Measurements from ENCODE around the gene ISG15.
"Not testable (repeated sequence)": the region's sequence is repeated elsewhere in the genome, so short reads cannot be mapped to it uniquely, and the experiment has no call there.

The ISG15 gene

DNA sequence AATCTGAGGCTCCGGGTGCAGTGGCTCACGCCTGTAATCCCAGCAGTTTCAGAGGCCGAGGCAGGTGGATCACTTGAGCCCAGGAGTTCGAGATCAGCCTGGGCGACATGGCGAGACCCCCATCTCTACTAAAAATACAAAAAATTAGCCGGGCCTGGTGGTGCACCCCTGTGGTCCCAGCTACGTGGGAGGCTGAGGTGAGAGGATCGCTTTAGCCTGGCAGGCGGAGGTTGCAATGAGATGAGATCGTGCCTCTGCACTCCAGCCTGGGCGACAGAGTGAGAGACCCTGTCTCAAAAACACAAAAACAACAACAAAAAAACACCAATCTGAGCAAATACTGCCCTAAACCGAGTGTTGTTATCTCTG lies 577 bp upstream of the ISG15 start:
- not testable (repeated sequence) for DNase-seq (ENCODE audit: low spot score)

DNA sequence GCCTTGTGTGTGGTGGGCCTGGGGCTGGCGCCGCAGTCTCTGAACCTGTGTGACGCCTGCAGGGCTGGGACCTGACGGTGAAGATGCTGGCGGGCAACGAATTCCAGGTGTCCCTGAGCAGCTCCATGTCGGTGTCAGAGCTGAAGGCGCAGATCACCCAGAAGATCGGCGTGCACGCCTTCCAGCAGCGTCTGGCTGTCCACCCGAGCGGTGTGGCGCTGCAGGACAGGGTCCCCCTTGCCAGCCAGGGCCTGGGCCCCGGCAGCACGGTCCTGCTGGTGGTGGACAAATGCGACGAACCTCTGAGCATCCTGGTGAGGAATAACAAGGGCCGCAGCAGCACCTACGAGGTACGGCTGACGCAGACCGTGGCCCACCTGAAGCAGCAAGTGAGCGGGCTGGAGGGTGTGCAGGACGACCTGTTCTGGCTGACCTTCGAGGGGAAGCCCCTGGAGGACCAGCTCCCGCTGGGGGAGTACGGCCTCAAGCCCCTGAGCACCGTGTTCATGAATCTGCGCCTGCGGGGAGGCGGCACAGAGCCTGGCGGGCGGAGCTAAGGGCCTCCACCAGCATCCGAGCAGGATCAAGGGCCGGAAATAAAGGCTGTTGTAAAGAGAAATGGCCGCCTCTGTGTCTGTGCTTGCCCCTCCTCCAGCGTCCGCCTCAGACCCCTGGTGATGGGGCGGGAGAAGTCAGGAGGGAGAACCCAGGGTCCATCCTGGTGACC lies 788 bp downstream of the ISG15 start:
- no peak for DNase-seq (ENCODE audit: low spot score)

DNA sequence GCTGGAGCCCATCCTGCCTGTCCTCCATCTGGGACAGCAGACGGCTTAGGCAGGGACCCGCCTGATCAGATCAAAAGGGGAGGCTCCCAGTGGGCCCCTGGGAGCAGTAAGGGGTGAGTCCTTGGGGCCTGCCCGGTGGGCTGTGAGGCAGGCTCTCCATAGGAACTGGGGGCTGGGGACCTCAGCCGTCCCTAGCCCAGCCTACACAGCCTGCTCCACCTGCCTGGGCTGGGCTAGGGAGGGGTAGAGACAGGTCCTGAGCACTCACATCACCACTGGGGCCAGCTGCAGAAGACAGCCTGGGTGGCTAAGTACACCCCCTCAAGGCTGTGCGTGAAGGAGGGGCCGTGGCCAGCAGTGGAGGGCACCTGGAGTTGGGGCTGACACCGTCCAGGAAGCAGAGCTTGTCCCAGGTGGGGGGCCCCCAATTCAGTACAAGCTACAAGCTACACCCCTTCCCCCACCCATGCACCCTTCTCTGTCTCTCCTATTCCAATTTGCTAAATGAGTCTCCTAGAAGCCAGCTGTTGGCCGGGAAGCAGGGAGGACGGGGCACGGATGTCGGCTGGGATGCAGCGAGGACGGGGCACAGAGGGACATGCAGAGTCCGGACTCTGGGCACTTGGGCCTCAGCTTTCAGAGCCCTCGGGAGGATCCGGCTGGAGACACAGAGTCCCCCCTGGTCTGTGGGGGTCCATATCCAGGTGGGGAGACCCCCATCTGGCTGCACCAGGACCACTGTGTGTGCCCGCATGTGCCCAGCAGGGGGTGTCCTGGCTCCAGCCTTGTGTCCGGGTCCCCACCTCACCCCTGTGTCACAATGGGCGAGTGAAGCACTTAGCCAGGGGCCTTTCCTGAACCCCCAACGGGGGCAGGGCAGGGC lies 1.7 kb downstream of the ISG15 start:
- DNase-seq (ENCODE audit: low spot score), result no peak

DNA sequence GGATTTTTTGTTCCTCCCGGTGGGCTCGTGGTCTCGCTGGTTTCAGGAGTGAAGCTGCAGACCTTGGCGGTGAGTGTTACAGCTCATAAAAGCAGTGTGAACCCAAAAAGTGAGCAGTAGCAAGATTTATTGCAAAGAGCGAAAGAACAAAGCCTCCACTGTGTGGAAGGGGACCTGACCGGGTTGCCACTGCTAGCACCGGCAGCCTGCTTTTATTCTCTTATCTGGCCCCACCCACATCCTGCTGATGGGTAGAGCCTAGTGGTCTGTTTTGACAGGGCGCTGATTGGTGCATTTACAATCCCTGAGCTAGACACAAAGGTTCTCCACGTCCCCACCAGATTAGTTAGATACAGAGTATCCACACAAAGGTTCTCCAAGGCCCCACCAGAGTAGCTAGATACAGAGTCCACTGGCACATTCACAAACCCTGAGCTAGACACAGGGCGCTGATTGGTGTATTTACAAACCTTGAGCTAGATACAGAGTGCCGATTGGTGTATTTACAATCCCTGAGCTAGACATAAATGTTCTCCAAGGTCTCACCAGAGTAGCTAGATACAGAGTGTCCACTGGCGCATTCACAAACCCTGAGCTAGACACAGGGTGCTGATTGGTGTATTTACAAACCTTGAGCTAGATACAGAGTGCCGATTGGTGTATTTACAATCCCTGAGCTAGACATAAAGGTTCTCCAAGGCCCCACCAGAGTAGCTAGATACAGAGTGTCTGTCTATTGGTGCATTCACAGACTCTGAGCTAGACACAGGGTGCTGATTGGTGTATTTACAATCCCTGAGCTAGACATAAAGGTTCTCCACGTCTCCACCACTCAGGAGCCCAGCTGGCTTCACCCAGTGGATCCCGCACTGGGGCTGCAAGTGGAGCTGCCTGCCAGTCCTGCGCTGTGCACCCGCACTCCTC lies 4.4 kb downstream of the ISG15 start:
- not testable (repeated sequence) for DNase-seq (ENCODE audit: low spot score)

DNA sequence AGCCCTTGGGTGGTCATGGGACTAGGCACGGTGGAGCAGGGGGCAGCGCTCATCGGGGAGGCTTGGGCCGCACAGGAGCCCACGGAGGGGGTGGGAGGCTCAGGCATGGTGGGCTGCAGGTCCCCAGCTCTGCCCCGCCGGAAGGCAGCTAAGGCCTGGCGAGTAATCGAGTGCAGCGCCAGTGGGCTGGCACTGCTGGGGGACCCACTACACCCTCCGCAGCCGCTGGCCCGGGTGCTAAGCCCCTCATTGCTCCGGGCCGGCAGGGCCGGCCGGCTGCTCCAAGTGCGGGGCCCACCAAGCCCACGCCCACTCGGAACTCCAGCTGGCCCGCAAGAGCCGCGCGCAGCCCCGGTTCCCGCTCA lies 5.0 kb downstream of the ISG15 start:
- DNase-seq (ENCODE audit: low spot score), result not testable (repeated sequence)

DNA sequence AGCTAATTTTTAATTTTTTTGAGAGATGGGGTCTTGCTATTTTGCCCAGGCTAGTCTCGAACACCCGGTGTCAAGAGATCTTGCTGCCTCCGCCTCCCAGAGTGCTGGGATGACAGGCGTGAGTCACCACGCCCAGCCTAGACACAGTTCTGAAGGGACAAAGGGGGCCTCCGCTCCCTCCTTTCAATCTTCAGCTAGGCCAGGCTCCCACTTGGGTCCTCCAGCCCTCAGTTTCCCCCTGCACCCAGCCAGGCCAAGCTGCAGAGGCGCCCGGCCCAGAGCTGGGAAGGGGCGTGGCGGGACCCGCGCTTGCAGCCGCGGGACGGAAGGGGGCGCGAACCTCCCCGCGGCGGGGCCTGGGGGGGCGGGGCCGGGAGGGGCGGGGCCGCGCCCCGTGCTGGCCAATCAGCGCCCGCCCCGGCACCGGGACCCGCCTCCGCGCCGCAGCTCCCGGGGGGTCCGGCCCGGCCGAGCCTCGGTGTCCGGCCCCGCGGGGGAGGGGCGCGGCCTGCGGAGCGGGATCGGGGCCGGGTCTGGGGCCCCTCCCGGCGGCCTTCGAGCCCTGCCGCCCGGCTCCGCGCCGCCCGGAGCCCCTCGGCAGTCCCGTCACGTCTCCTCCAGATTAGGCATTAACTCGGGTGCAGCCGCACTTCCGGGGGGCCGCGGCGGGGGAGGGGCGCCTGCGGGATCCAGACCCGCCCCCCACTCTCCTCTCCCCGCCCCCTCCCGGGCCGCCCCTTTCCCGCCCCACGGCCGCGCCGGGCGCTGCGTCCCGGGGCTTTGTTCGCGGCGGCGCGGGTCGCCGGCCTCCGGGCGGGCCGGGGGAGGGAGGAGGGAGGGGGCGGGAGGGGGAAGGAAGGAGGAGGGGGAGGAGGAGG lies 6.1 kb downstream of the ISG15 start:
- peak; percentile 80 for DNase-seq (ENCODE audit: low spot score)

DNA sequence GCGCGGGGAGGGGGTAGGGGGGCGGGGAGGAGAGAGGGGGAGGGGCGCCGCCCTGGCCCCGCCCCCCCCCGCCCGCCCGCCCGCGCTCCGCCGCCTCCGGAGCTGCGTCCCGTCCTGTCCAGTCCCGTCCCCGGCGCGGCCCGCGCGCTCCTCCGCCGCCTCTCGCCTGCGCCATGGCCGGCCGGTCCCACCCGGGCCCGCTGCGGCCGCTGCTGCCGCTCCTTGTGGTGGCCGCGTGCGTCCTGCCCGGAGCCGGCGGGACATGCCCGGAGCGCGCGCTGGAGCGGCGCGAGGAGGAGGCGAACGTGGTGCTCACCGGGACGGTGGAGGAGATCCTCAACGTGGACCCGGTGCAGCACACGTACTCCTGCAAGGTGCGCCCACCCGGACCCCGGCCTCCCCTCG lies 6.7 kb downstream of the ISG15 start, which contains the start of gene AGRN:
Gene AGRN (plus strand): TSS at position 121 of the 405 bp plus-strand sequence. CDS start 53 bp downstream, at position 174.
- DNase-seq (ENCODE audit: low spot score), result peak; percentile 24

DNA sequence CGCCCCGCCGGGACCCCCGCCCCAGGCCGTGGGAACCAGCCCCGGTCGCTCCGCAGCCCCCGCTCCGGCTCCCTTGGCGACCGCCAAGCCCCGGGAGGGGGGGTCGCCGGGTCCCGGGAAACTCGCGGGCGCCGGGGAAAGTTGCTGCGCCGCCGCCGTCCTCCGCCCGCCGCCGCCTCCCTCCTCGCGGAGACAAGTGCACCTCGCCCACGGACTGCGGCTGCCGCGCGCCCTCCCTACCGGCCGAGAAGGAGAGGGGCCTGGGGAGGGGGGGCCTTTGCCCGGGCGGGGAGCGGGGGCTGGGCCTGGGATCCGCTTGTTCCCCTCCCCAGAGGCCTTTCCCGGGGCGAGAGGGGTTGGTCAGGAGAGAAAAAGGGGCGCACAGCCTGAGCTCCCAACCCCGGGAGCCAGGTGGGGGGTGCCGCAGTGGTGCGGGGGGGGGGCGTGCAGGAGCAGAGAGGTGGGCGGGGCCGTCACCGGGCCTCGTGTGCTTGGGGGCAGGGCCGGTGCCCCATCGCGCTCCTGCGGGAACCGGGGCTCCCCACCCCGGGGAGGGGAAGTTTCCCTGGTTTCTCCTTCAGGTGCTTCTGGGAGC lies 7.2 kb downstream of the ISG15 start:
- no peak for DNase-seq (ENCODE audit: low spot score)

DNA sequence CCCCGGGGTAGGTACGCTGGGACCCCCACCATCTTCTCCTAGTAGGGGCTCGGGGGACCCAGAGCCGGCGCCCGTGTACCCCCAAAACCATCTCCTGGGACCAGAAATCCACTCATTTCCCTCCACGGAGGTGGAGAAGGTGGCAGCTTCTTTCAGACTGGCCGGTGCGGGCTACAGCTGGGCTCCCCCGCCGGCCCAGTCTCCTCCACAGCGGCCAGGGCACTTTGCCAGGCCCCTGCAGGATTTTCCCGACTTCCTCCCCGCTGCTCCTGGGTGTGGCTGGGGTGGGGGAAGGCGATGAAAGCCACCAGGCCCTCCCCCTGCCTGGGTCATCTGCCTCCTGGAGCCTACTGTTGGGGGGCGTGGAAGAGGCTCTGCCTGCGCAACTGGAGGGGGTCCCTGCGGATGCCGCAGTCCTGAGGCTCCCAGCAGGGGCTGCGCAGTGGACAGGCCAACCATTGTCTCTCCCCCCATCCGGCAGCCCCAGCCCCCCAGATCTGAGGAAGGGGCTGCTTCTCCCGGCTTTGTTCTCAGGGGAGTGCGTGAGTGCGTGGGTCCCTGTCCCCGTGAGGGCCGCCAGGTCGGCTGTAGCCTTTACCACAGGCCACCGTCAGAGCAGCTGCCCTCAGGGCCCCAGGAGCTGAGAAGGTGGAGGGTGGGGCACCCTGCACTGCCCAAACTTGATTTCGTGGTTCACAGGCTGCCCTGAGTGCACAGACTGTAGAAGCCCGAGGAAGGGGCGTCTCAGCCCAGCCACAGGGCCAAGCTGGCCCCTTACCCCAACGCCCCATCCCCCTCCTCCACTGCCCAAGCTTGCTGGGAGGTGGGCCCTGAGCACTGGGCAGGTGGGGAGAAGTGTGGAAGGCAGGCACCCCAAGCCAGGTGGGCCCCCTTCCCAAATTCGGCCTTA lies 8.0 kb downstream of the ISG15 start:
- DNase-seq (ENCODE audit: low spot score), result no peak

DNA sequence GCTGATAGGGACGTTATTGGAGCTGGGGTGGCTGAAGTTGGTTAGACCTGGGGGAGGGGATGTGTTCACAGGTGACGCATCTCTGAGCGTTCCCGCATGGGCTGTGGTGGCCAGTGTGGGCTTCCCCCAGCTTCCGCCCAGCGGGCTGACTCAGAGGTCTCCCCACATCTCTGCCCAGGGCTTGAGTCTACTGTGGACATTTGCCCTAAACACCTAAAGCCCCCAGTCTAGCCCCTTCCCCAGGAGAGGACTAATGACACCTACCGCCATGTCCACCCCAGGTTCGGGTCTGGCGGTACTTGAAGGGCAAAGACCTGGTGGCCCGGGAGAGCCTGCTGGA lies 8.6 kb downstream of the ISG15 start:
- no peak for DNase-seq (ENCODE audit: low spot score)

DNA sequence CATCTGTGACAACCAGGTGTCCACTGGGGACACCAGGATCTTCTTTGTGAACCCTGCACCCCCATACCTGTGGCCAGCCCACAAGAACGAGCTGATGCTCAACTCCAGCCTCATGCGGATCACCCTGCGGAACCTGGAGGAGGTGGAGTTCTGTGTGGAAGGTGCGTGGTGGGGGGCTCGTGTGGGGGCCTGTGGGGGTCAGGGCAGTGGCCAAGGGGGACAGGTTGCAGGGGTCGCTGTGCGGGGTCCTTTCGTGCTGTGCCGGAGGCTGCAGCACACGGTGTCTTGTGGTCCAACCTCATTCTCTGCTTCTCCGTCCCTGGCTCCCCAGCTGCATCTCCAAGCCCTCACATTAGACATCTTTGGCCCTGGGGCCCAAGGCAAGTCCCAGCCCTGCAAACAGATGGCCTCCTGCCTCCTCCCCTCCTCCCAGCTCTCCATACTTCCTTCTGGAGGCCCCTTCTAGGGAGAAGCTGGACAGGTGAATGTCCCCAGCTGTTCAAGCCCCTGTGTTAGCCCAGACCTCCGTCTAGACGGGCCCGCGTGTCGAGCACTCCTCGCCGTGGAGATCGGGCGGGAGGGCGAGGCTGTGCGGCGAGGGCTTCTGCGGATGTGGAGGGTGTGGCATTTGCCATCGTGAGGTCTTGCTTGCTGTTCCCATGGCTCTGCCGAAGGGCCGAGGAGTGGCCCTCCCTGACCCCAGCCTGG lies 9.2 kb downstream of the ISG15 start:
- no peak for DNase-seq (ENCODE audit: low spot score)

DNA sequence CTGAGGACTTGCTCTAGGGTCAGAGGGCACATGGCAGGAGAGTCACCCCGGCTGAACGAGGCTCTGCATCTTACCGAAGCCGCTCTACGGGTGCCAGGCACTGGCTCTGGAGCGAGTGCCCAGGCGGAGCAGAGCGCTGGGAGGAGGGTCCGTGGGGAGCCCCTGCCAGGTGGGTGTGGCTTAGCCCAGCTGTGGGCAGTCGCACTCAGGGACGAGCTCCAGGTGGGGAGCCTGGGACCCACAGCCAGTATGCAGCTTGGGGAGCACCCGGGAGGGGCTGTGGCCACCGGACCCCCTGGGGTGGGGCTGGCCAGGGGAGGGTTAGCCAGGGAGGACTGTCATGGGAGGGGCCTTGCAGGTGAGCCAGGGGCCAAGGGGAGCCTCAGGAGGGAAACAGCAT lies 10.4 kb downstream of the ISG15 start:
- no peak for DNase-seq (ENCODE audit: low spot score)

DNA sequence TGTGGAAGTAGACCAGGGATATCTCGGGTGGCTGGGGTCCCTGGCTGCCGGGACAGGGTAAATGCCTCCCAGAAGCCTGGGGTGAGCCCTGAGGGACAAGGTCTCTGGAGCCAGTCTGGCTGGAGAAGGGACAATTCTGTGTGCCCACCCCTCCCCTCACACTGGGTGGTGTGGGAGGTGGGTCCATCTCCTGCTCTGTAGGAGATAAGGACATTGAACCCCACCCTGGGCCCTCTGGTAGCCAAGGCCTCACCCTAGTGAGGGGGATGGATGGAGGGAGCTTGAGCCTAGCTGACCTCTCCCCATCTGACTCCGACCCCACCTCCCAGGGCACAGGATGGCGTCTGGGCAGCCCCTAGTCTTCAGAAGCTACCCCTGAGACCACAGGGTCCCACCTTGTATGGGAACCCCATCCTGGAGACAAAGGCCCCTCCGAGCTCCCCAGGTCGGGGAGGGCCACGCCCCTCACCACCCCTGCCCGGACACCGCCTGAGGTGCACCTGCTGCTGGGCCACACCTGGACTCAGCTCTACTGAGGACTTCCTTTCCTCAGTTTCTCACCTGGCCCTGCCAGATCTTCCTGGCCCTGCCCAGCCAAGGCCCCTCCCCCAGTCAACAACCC lies 11.0 kb downstream of the ISG15 start:
- peak; percentile 48 for DNase-seq (ENCODE audit: low spot score)

DNA sequence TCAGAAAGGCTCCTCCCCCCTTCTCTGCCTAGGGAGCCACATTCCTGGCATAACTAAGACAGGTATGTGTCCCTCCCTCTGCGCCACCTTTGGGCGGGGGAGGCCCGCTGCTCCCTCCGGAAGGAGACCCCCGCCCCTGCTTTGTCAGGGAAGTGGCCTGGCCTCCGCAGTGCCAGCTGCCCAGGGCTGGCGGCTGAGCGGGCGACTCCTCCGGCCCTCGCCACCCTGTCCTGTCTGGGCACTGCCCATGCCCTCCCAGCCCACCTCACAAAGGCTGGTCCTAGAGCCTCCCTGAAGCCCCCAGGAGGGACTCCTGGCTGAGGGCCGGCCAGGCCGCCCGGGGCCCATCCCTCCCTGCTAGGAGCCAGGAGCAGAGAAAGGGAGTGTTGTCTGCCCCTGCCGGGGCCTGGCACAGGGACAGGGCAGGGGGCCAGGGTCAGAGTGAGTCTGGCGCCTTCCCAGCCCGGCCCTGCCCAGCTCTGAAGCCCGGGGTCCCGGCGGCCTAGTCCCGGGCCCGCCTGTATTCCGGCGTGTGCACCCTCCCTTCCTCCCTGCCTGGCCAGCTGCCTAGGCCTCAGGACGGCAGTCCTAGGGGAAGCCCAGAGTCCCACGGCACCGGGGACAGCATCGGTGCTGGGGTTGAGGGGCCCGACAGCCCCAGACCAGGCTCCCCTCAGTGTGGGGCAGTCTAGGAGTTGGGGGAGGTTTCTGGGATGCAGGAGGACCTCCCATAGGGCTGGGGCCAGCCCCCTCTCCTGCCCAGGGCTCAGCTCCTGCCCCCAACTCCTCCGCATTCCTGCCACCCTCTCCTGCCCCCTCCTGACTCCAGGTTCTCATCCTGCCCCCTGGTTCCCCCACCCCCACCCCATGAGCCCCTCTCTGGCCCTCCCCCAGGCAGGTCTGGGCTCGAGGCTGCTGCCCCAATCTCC lies 11.7 kb downstream of the ISG15 start:
- no peak for DNase-seq (ENCODE audit: low spot score)

DNA sequence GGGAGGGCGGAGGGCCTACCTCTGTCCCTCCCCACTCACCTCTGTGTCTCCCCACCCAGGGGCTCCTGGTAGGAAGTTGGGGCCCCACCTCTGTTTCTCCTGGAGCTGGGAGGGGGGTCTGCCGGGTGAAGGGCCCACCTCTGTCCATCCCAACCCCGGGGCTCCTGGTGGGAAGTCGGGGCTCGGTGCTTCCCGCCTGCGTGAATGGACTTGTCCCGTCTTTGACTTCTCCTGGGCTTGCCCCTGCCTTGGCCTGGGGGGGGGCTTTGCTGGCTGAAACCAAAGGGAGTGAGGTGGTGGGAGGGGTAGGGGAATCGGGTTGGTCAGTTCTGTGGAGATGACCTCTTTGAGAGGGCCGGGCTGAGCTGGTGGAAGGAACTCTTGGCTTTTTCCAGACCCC lies 12.4 kb downstream of the ISG15 start:
- no peak for DNase-seq (ENCODE audit: low spot score)

DNA sequence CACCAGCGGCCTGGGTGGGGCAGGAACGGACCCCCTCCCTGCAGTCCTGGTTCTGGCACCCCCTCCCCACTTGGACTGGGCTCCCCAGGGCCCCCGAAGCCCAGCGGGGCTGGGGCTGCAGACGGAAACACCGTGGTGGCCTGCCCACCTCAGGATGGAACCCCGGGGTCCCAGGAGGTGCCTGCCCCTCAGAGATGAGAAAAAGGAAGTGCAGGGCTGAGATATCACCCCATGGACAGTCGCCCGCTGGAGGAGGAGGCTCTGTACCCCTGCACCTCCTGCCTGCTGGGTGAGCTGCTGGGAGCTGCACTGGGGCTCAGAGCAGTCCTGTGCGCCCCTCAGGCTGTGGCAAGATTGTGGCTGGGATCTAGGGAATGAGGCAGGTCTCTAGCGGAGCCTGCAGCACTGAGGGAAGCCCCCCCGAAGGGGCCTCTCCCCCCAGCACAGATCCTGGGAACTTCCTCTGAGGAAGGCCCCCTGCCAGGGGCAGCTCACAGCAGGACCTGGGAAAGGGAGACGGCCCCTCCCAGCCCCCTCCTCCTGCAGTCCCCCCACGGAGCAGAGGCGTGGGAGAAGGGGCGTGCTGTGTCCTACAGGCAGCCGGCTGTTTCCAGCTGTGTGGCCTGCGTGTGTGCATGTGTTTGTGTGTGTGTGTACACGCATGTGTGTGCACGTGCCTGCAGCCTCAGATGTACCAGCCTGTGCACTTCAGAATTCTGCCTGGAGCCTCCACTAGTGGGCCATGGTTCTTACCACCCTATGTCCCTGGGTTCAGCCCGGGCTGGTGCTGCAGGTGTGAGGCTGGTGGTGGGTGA lies 13.5 kb downstream of the ISG15 start:
- no peak for DNase-seq (ENCODE audit: low spot score)

DNA sequence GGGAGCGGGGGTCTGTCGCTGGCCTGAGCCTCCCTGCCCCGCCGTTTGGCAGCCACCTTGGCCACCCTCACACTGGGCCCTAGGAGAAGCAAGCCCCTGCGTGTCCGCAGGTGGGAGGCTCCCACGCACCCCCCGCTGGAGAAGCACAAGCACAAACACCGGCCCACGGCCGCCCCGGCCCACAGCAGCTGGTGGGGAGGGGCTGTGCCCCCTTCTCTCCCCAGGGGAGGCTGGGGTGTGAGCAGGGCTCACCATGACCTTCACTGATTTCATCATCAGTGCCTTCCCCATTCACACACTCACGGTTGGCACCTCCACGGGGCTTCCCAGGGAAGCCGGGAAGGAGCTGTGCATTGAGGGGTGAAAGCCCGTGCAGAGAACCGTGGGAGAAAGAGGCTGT lies 14.5 kb downstream of the ISG15 start:
- no peak for DNase-seq (ENCODE audit: low spot score)

All from hematopoietic multipotent progenitor cell treated with erythropoietin and hydrocortisone succinate and interleukin-3 and kit ligand, for 15 days (in vitro differentiated cells).